SK-N-SH (cell line): ENCODE data around the gene H1-8. TPM values are rescaled to one million over a fixed set of nuclear protein-coding genes. Genes with fewer than 3 reads are reported as not detected.

Experiments used
- CTCF ChIA-PET: fragments of 300-600, 350-600 bp; formaldehyde crosslinking; extraction: SDS; loops from one replicate; lab custom pipeline; 2021; lab: Yijun Ruan, JAX
- POLR2A ChIA-PET: fragments of 350-600 bp; sonication (Branson Sonifier 250); formaldehyde crosslinking; extraction: SDS; loops from one replicate; lab custom pipeline; 2020; ENCODE audit warnings: antibody characterized with exemption, inconsistent platforms; lab: Yijun Ruan, JAX
- DNase-seq: peaks from one replicate; pipeline ENCODE4 v3.0.0; 2012
- H2AFZ ChIP-seq: fragments of 200-600 bp; sonication (generic); 2 replicates; pipeline ENCODE4 v1.8.1; 2016; ENCODE audit warnings: antibody characterized with exemption, mild to moderate bottlenecking, low read depth
- H3F3A ChIP-seq: fragments of 200-600 bp; sonication (generic); replicated peaks from 2 replicates; pipeline ENCODE3; 2016; ENCODE audit warnings: antibody characterized with exemption, mild to moderate bottlenecking; ENCODE audit not compliant: insufficient read depth
- H3K27ac ChIP-seq, 2 experiments: fragments of 200-500 bp in 1 of 2; fragments of 200-600 bp in 1 of 2; sonication (Bioruptor generic) in 1 of 2; sonication (generic), shearing (Covaris generic) in 1 of 2; 2 replicates each; pipeline versions ENCODE4 v1.5.1 to v1.6.1; 2014 to 2016; ENCODE audit warnings: low read depth in 2 of 2, inconsistent platforms in 1 of 2, low read length in 1 of 2, mild to moderate bottlenecking in 1 of 2, mixed read lengths in 1 of 2
- H3K27me3 ChIP-seq: fragments of 200-600 bp; sonication (generic), shearing (Covaris generic); 2 replicates; pipeline ENCODE4 v1.6.1; 2016; ENCODE audit warnings: mixed run types; ENCODE audit not compliant: insufficient read depth
- H3K36me3 ChIP-seq, 2 experiments: fragments of 200-500 bp in 1 of 2; fragments of 200-600 bp in 1 of 2; sonication (Bioruptor generic) in 1 of 2; sonication (generic) in 1 of 2; replicated peaks in 1 of 2; 2 replicates each; pipeline versions ENCODE3 to v1.5.1; 2014 to 2016; ENCODE audit warnings: low read length in 1 of 2, mild to moderate bottlenecking in 1 of 2; ENCODE audit not compliant: insufficient read depth in 2 of 2, control insufficient read depth in 1 of 2
- H3K4me1 ChIP-seq, 2 experiments: fragments of 200-500 bp in 1 of 2; fragments of 200-600 bp in 1 of 2; sonication (Bioruptor generic) in 1 of 2; sonication (generic), shearing (Covaris generic) in 1 of 2; 2 replicates each; pipeline versions ENCODE4 v1.5.1 to v1.6.1; 2014 to 2016; ENCODE audit warnings: low read depth in 1 of 2, low read length in 1 of 2, mixed run types in 1 of 2; ENCODE audit not compliant: insufficient read depth in 2 of 2, control insufficient read depth in 1 of 2
- H3K4me2 ChIP-seq: fragments of 200-600 bp; sonication (generic), shearing (Covaris generic); 2 replicates; pipeline ENCODE4 v1.6.1; 2017; ENCODE audit warnings: mixed run types
- H3K4me3 ChIP-seq, 2 experiments: fragments of 200-500 bp in 1 of 2; fragments of 200-600 bp in 1 of 2; sonication (Bioruptor generic) in 1 of 2; sonication (generic), shearing (Covaris generic) in 1 of 2; 2 replicates each; pipeline versions ENCODE4 v1.5.1 to v1.8.1; 2014 to 2016; ENCODE audit warnings: low read depth in 2 of 2, inconsistent platforms in 1 of 2, low read length in 1 of 2, mild to moderate bottlenecking in 1 of 2, mixed read lengths in 1 of 2, moderate library complexity in 1 of 2
- H3K79me2 ChIP-seq: fragments of 200-600 bp; sonication (generic); 2 replicates; pipeline ENCODE4 v1.8.1; 2017; ENCODE audit warnings: mild to moderate bottlenecking; ENCODE audit not compliant: insufficient read depth
- H3K9ac ChIP-seq: fragments of 200-600 bp; sonication (generic); 2 replicates; pipeline ENCODE4 v1.6.1; 2017; ENCODE audit warnings: mixed run types
- H3K9me2 ChIP-seq: fragments of 200-600 bp; sonication (generic); 2 replicates; pipeline ENCODE4 v1.6.1; 2017; ENCODE audit warnings: mixed run types
- H3K9me3 ChIP-seq: fragments of 200-600 bp; sonication (generic); 2 replicates; pipeline ENCODE4 v1.6.1; 2017; ENCODE audit warnings: mixed run types, mild to moderate bottlenecking, moderate library complexity
- H4K20me1 ChIP-seq: fragments of 200-600 bp; sonication (generic); 2 replicates; pipeline ENCODE4 v1.6.1; 2017; ENCODE audit warnings: mild to moderate bottlenecking, mixed run types; ENCODE audit not compliant: insufficient read depth
- EZH2phosphoT487 ChIP-seq: fragments of 200-600 bp; sonication (generic); IDR thresholded peaks from 2 replicates; pipeline ENCODE4 v1.6.1; 2017; ENCODE audit warnings: low read depth, mixed run types, mild to moderate bottlenecking, antibody characterized with exemption, moderate library complexity, borderline replicate concordance
- GATA2 ChIP-seq: sonication (generic); formaldehyde crosslinking; IDR thresholded peaks from 2 replicates; pipeline ENCODE4 v1.5.0; 2020; ENCODE audit warnings: mild to moderate bottlenecking, missing genetic modification reagents
- MEF2A ChIP-seq: IDR thresholded peaks from 2 replicates; pipeline ENCODE4 v1.4.0; 2012; ENCODE audit warnings: low read depth, borderline replicate concordance
- NFIC ChIP-seq: IDR thresholded peaks from 2 replicates; pipeline ENCODE4 v1.4.0; 2012; ENCODE audit warnings: borderline replicate concordance
- POLR2AphosphoS5 ChIP-seq: IDR thresholded peaks from 2 replicates; pipeline ENCODE4 v1.6.1; 2012; ENCODE audit warnings: low read depth, low read length
- RCOR1 ChIP-seq: fragments of 150-350 bp; IDR thresholded peaks from 2 replicates; pipeline ENCODE4 v1.6.1; 2017; ENCODE audit warnings: antibody characterized with exemption, low read length
- SIN3A ChIP-seq: IDR thresholded peaks from 2 replicates; pipeline ENCODE4 v1.6.1; 2012; ENCODE audit warnings: low read depth, mild to moderate bottlenecking, low read length, moderate library complexity, borderline replicate concordance
- SMC3 ChIP-seq: IDR thresholded peaks from 2 replicates; pipeline ENCODE4 v1.6.1; 2012; ENCODE audit warnings: low read depth, low read length, improper control_type of control experiment
- TAF1 ChIP-seq: IDR thresholded peaks from 2 replicates; pipeline ENCODE4 v1.6.1; 2012; ENCODE audit warnings: low read depth, mild to moderate bottlenecking, low read length, moderate library complexity, borderline replicate concordance
- WGBS: methylation state at CpG from one replicate; pipeline ENCODE4 v1.1.6; 2017; ENCODE audit warnings: low lambda C conversion rate; 5-methylcytosine and 5-hydroxymethylcytosine counted together
- polyA plus RNA-seq, 3 experiments: library from polyadenylated mRNA; depleted of rRNA; stranded (reverse); fragments of >200 nt; gene quantifications; 2 replicates each; pipeline ENCODE4 v1.2.3, GENCODE V29; 2012
- TF ChIP-seq, protein P1 (sequence below): fragments of 200-600 bp; sonication (generic); IDR thresholded peaks from 2 replicates; pipeline ENCODE4 v1.6.1; 2017; ENCODE audit warnings: antibody characterized with exemption, mild to moderate bottlenecking, moderate library complexity
- TF ChIP-seq, protein P2 (sequence below): IDR thresholded peaks from 2 replicates; pipeline ENCODE4 v1.4.0; 2012; ENCODE audit warnings: low read depth, borderline replicate concordance
- TF ChIP-seq, protein P3 (sequence below): IDR thresholded peaks from 2 replicates; pipeline ENCODE4 v1.6.1; 2012; ENCODE audit warnings: mild to moderate bottlenecking, low read depth, low read length, moderate library complexity

H1-8 gene
- polyA plus RNA-seq, 1 of the 3 experiments (the other 2 are of a cell fraction): not detected

DNA sequence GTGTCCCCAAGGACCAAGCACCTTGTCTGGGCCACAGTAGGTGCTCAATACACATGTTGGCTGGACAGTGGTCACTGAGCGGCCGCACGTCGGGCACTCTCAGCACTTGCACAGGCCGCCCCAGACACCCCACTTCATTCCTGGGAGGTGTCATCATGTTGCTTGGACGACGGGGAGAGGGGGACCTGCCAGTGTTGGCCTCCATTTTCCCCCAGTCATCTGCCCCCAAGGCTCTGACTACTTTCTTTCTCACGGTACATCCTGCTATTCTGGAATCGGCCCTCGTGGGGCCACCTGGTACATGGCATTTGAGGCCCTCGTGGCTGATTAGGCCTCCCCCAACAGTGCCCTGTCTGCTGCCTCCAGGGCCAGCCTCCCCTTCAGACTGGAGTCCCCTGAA lies 15.7 kb upstream of the H1-8 start (continued):
- TF ChIP-seq, protein P1, sequence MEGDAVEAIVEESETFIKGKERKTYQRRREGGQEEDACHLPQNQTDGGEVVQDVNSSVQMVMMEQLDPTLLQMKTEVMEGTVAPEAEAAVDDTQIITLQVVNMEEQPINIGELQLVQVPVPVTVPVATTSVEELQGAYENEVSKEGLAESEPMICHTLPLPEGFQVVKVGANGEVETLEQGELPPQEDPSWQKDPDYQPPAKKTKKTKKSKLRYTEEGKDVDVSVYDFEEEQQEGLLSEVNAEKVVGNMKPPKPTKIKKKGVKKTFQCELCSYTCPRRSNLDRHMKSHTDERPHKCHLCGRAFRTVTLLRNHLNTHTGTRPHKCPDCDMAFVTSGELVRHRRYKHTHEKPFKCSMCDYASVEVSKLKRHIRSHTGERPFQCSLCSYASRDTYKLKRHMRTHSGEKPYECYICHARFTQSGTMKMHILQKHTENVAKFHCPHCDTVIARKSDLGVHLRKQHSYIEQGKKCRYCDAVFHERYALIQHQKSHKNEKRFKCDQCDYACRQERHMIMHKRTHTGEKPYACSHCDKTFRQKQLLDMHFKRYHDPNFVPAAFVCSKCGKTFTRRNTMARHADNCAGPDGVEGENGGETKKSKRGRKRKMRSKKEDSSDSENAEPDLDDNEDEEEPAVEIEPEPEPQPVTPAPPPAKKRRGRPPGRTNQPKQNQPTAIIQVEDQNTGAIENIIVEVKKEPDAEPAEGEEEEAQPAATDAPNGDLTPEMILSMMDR: no peak
- no peak for TF ChIP-seq SIN3A
- TF ChIP-seq TAF1: no peak

- H2AFZ ChIP-seq: no peak within 1 kb of the TSS
- H3K4me1 ChIP-seq: no peaks in the 10 kb centered on the region
- no peaks in the 10 kb centered on the region for H3K27me3 ChIP-seq
- WGBS: 95% methylated on average over 11 of the region's 18 CpGs
- no peak for DNase-seq
- no peak within 1 kb of the TSS for H3K9ac ChIP-seq
- no peaks in the 10 kb centered on the region for H3K36me3 ChIP-seq
- H3K9me2 ChIP-seq: no peaks in the 10 kb centered on the region
- no peaks in the 10 kb centered on the region for H4K20me1 ChIP-seq
- H3K9me3 ChIP-seq: no peaks in the 10 kb centered on the region
- H3K27ac ChIP-seq: no peak within 1 kb of the TSS
- TF ChIP-seq POLR2AphosphoS5: no peak
- no peak for TF ChIP-seq MEF2A
- no peak for TF ChIP-seq SIN3A
- no peak for TF ChIP-seq GATA2 (CRISPR knock-in tag)
- TF ChIP-seq SMC3: no peak
- TF ChIP-seq, protein P1: no peak
- no peak for TF ChIP-seq TAF1
- TF ChIP-seq EZH2phosphoT487: no peak
- TF ChIP-seq RCOR1: no peak
- TF ChIP-seq, protein P2, sequence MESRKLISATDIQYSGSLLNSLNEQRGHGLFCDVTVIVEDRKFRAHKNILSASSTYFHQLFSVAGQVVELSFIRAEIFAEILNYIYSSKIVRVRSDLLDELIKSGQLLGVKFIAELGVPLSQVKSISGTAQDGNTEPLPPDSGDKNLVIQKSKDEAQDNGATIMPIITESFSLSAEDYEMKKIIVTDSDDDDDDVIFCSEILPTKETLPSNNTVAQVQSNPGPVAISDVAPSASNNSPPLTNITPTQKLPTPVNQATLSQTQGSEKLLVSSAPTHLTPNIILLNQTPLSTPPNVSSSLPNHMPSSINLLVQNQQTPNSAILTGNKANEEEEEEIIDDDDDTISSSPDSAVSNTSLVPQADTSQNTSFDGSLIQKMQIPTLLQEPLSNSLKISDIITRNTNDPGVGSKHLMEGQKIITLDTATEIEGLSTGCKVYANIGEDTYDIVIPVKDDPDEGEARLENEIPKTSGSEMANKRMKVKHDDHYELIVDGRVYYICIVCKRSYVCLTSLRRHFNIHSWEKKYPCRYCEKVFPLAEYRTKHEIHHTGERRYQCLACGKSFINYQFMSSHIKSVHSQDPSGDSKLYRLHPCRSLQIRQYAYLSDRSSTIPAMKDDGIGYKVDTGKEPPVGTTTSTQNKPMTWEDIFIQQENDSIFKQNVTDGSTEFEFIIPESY: no peak
- no peak for TF ChIP-seq NFIC
- TF ChIP-seq, protein P3, sequence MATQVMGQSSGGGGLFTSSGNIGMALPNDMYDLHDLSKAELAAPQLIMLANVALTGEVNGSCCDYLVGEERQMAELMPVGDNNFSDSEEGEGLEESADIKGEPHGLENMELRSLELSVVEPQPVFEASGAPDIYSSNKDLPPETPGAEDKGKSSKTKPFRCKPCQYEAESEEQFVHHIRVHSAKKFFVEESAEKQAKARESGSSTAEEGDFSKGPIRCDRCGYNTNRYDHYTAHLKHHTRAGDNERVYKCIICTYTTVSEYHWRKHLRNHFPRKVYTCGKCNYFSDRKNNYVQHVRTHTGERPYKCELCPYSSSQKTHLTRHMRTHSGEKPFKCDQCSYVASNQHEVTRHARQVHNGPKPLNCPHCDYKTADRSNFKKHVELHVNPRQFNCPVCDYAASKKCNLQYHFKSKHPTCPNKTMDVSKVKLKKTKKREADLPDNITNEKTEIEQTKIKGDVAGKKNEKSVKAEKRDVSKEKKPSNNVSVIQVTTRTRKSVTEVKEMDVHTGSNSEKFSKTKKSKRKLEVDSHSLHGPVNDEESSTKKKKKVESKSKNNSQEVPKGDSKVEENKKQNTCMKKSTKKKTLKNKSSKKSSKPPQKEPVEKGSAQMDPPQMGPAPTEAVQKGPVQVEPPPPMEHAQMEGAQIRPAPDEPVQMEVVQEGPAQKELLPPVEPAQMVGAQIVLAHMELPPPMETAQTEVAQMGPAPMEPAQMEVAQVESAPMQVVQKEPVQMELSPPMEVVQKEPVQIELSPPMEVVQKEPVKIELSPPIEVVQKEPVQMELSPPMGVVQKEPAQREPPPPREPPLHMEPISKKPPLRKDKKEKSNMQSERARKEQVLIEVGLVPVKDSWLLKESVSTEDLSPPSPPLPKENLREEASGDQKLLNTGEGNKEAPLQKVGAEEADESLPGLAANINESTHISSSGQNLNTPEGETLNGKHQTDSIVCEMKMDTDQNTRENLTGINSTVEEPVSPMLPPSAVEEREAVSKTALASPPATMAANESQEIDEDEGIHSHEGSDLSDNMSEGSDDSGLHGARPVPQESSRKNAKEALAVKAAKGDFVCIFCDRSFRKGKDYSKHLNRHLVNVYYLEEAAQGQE: no peak
- ChIA-PET CTCF (interaction anchor here (0.6 to 1.2 kb wide), 2 partner anchors 38 to 48 kb away, joined by 3 to 7 read pairs; no protein-coding TSS in a partner anchor), POLR2A (no interaction called here)
- no peak within 1 kb of the TSS for H3K4me3 ChIP-seq
- H3K4me2 ChIP-seq: no peak within 1 kb of the TSS
- H3F3A ChIP-seq: no peaks in the 10 kb centered on the region
- H3K79me2 ChIP-seq: no peaks in the 10 kb centered on the region
Observed at GRCh38 chr3:129528589-129529100, 14.3 kb upstream of the H1-8 start, which contains the start of gene RHO. Gene RHO, plus strand, starts transcription at chr3:129528639. Its CDS starts 95 bp downstream, at chr3:129528734.
